GM19025 (cell line): Measurements from ENCODE around the gene TTLL8.
"Not testable (repeated sequence)": the region's sequence is repeated elsewhere in the genome, so short reads cannot be mapped to it uniquely, and the experiment has no call there.

Experiments
- ATAC-seq: cut with Tn5 transposase; IDR thresholded peaks from one replicate; pipeline ENCODE4 v1.9.1; 2021; ENCODE audit warnings: mild to moderate bottlenecking, low read depth, moderate library complexity; ENCODE audit not compliant: unreplicated experiment

TTLL8 gene

GRCh38 chr22:50058061-50058905 is at the start of gene TTLL8:
TSS of gene TTLL8 (minus strand) at chr22:50058298.
- ATAC-seq, result no peak

- ATAC-seq, result no peak
Observed at GRCh38 chr22:50107529-50107928, 49.4 kb upstream of the TTLL8 start.

- no peak for ATAC-seq
Observed at GRCh38 chr22:50105208-50106100, 47.4 kb upstream of the TTLL8 start.

GRCh38 chr22:50104141-50104544 is 46.0 kb upstream of the TTLL8 start:
- ATAC-seq, result no peak

- ATAC-seq, result no peak
Observed at GRCh38 chr22:50102946-50103345, 44.8 kb upstream of the TTLL8 start.

- no peak for ATAC-seq
Observed at GRCh38 chr22:50101870-50102565, 43.9 kb upstream of the TTLL8 start.

- ATAC-seq, result no peak
Observed at GRCh38 chr22:50098052-50098451, 40.0 kb upstream of the TTLL8 start.

GRCh38 chr22:50092342-50092741 is 34.2 kb upstream of the TTLL8 start:
- ATAC-seq, result no peak

- ATAC-seq, result no peak
Observed at GRCh38 chr22:50091092-50091768, 33.1 kb upstream of the TTLL8 start.

- no peak for ATAC-seq
Observed at GRCh38 chr22:50090412-50090714, 32.3 kb upstream of the TTLL8 start.

- no peak for ATAC-seq
Observed at GRCh38 chr22:50089682-50090411, 31.7 kb upstream of the TTLL8 start, which contains the start of gene MOV10L1. TSS of gene MOV10L1 (plus strand) at chr22:50090006. CDS start at chr22:50090089, 83 bp downstream.

- no peak for ATAC-seq
Observed at GRCh38 chr22:50089231-50089630, 31.1 kb upstream of the TTLL8 start.

GRCh38 chr22:50088096-50088495 is 30.0 kb upstream of the TTLL8 start:
- no peak for ATAC-seq

GRCh38 chr22:50087646-50088045 is 29.5 kb upstream of the TTLL8 start:
- ATAC-seq, result no peak

- ATAC-seq, result not testable (repeated sequence)
Observed at GRCh38 chr22:50086975-50087374, 28.9 kb upstream of the TTLL8 start.

- no peak for ATAC-seq
Observed at GRCh38 chr22:50086526-50086925, 28.4 kb upstream of the TTLL8 start.

- ATAC-seq, result no peak
Observed at GRCh38 chr22:50085211-50085972, 27.3 kb upstream of the TTLL8 start, which contains the start of gene MLC1. TSS of gene MLC1 (minus strand) at chr22:50085426. CDS start at chr22:50084902, 524 bp downstream.

GRCh38 chr22:50084614-50085021 is 26.5 kb upstream of the TTLL8 start:
- no peak for ATAC-seq

GRCh38 chr22:50084080-50084477 is 26.0 kb upstream of the TTLL8 start:
- no peak for ATAC-seq
